Gastroesophageal sphincter (tissue), 3 donors: ENCODE data around the gene NHS.

Source experiments
- CTCF ChIP-seq, 4 experiments: fragments of 200-600 bp in 2 of 4; fragments of 450-650 bp in 2 of 4; sonication (generic) in 1 of 4; IDR thresholded peaks; one replicate each; pipeline ENCODE4 v1.5.1; 2017 to 2019; ENCODE audit warnings: antibody characterized with exemption in 4 of 4, mild to moderate bottlenecking in 2 of 4, moderate library complexity in 2 of 4
- EP300 ChIP-seq: sonication (generic); formaldehyde crosslinking; IDR thresholded peaks from one replicate; pipeline ENCODE4 v1.6.1; 2017; ENCODE audit warnings: antibody characterized with exemption, mild to moderate bottlenecking
- POLR2A ChIP-seq, 2 donors: fragments of 450-650 bp; IDR thresholded peaks; one replicate each; pipeline ENCODE4 v1.6.1; 2017; ENCODE audit warnings: antibody characterized with exemption in 2 of 2, mild to moderate bottlenecking in 2 of 2, moderate library complexity in 1 of 2
- POLR2AphosphoS5 ChIP-seq: sonication (generic); formaldehyde crosslinking; IDR thresholded peaks from one replicate; pipeline ENCODE4 v1.6.1; 2017; ENCODE audit warnings: antibody characterized with exemption

- TF ChIP-seq CTCF (IDR thresholded peaks at IDR 0.05) (no peak), POLR2A (IDR thresholded peaks at IDR 0.05) (no peak), POLR2AphosphoS5 (no peak), EP300 (no peak)
Observed at GRCh38 chrX:17738737-17739535, 363.9 kb downstream of the NHS start.
